ENCODE measurements around the gene LRRC59. TPM values are rescaled to one million over a fixed set of nuclear protein-coding genes. Genes with fewer than 3 reads are reported as not detected.

Gene LRRC59
- total RNA-seq, 2 experiments from 2014 or later: 45.1 to 51.5 TPM

DNA sequence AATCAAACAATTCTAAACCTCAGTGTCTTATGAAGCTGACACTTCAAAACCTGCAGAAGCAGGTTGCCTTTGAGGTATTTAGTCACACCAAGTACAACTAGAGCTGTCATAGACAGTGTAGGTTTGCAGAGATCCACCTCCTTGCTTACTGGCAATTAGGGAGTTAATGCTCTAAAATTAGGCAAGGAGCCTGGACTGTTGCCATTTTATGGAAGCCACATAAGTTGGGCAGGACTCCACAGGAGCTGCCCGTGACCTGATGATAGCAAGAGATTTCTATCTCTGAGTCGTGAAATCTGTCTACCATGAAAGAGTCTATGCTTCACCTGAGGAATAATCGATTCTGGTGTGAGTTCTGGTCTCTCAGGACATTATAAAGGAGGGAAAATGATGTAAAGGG is 15.4 kb downstream of the LRRC59 start:
- no peaks in the 10 kb centered on the region for H3K4me1 Mint-ChIP-seq (ENCODE audit: low read depth)
- no peak overlapping the region for H3K4me3 Mint-ChIP-seq
- H3K36me3 Mint-ChIP-seq (ENCODE audit: low read depth): peaks cover 62% of the 10 kb centered on the region
- H3K4me1 ChIP-seq (ENCODE audit: insufficient read depth, low read length): no peaks in the 10 kb centered on the region
- no peaks in the 10 kb centered on the region for H3K27me3 ChIP-seq (ENCODE audit: control insufficient read depth in 1 of 2, insufficient read depth in 2 of 2, low read length in 2 of 2)
- POLR2A ChIA-PET: interaction anchor here (0.5 kb wide), 1 partner anchor 15 kb away, joined by 3 read pairs; the partner anchor contains the start of gene LRRC59
- no peak for TF ChIP-seq CTCF (IDR thresholded peaks at IDR 0.05)
- H3K27ac Mint-ChIP-seq: no peak overlapping the region
- DNase-seq (no peak), ATAC-seq (ENCODE audit: poor library complexity) (no peak)
- CTCF ChIA-PET: interaction anchor here (2.6 kb wide), 1 partner anchor 15 kb away, joined by 9 read pairs; the partner anchor contains the start of gene LRRC59
- no peak overlapping the region for H3K27ac ChIP-seq (ENCODE audit: low read depth in 1 of 2, low read length in 2 of 2)
- peaks cover 63% of the 10 kb centered on the region for H3K36me3 ChIP-seq (ENCODE audit: insufficient read depth, low read length)
- no peaks in the 10 kb centered on the region for H3K9me3 Mint-ChIP-seq
- H3K27me3 Mint-ChIP-seq: no peaks in the 10 kb centered on the region
- intact Hi-C loops (cut with DNase I, micrococcal nuclease): loop anchor here in 1 of 2 experiments (10.0 kb wide), 1 partner anchor 1407 kb away; no protein-coding TSS in a partner anchor
- no peak overlapping the region for H3K4me3 ChIP-seq (ENCODE audit: low read length)
- no peaks in the 10 kb centered on the region for H3K9me3 ChIP-seq (ENCODE audit: control insufficient read depth in 1 of 2, insufficient read depth in 1 of 2, low read length in 2 of 2)

- peaks cover 58% of the 10 kb centered on the region for H3K36me3 ChIP-seq (ENCODE audit: insufficient read depth, low read length)
- ATAC-seq (ENCODE audit: poor library complexity) (no peak), DNase-seq (no peak)
- intact Hi-C loops (cut with DNase I, micrococcal nuclease): loop anchor here in 1 of 2 experiments (10.0 kb wide), 1 partner anchor 1407 kb away; no protein-coding TSS in a partner anchor
- Mint-ChIP-seq H3K36me3 (ENCODE audit: low read depth) (peaks cover 56% of the 10 kb centered on the region), H3K4me1 (ENCODE audit: low read depth) (no peaks in the 10 kb centered on the region), H3K4me3 (no peak overlapping the region), H3K27me3 (no peaks in the 10 kb centered on the region), H3K9me3 (no peaks in the 10 kb centered on the region), H3K27ac (no peak overlapping the region)
- no peak for TF ChIP-seq CTCF (IDR thresholded peaks at IDR 0.05)
- no peak overlapping the region for H3K27ac ChIP-seq (ENCODE audit: low read depth in 1 of 2, low read length in 2 of 2)
- POLR2A ChIA-PET: interaction anchor here (0.5 to 0.8 kb wide), 2 partner anchors 9 to 16 kb away, joined by 3 read pairs; partner anchors contain the start of genes EME1, LRRC59 and MRPL27
- H3K4me3 ChIP-seq (ENCODE audit: low read length): no peak overlapping the region
- H3K9me3 ChIP-seq (ENCODE audit: control insufficient read depth in 1 of 2, insufficient read depth in 1 of 2, low read length in 2 of 2): no peaks in the 10 kb centered on the region
- H3K27me3 ChIP-seq (ENCODE audit: control insufficient read depth in 1 of 2, insufficient read depth in 2 of 2, low read length in 2 of 2): no peaks in the 10 kb centered on the region
- CTCF ChIA-PET: interaction anchor here (1.3 to 2.6 kb wide), 2 partner anchors 16 to 19 kb away, joined by 3 to 9 read pairs; partner anchors contain the start of gene LRRC59
- H3K4me1 ChIP-seq (ENCODE audit: insufficient read depth, low read length): no peaks in the 10 kb centered on the region
Observed at GRCh38 chr17:50381260-50381815, 16.0 kb downstream of the LRRC59 start.

- Histone ChIP-seq H3K4me1 (ENCODE audit: insufficient read depth, low read length) (no peaks in the 10 kb centered on the region), H3K27ac (ENCODE audit: low read depth in 1 of 2, low read length in 2 of 2) (no peak overlapping the region), H3K36me3 (ENCODE audit: insufficient read depth, low read length) (peaks cover 52% of the 10 kb centered on the region), H3K9me3 (ENCODE audit: control insufficient read depth in 1 of 2, insufficient read depth in 1 of 2, low read length in 2 of 2) (no peaks in the 10 kb centered on the region), H3K27me3 (ENCODE audit: control insufficient read depth in 1 of 2, insufficient read depth in 2 of 2, low read length in 2 of 2) (no peaks in the 10 kb centered on the region), H3K4me3 (ENCODE audit: low read length) (no peak overlapping the region)
- POLR2A ChIA-PET: interaction anchor here (0.8 kb wide), 1 partner anchor 8 kb away, joined by 3 read pairs; the partner anchor contains the start of genes EME1 and MRPL27
- CTCF ChIA-PET: interaction anchor here (1.3 to 2.6 kb wide), 2 partner anchors 17 to 18 kb away, joined by 3 to 9 read pairs; partner anchors contain the start of gene LRRC59
- no peak for TF ChIP-seq CTCF (IDR thresholded peaks at IDR 0.05)
- intact Hi-C loops (cut with DNase I, micrococcal nuclease): loop anchor here in 1 of 2 experiments (10.0 kb wide), 1 partner anchor 1406 kb away; no protein-coding TSS in a partner anchor
- Mint-ChIP-seq H3K9me3 (no peaks in the 10 kb centered on the region), H3K4me3 (no peak overlapping the region), H3K27ac (peak overlapping the region; percentile 17), H3K36me3 (ENCODE audit: low read depth) (peaks cover 49% of the 10 kb centered on the region), H3K4me1 (ENCODE audit: low read depth) (no peaks in the 10 kb centered on the region), H3K27me3 (no peaks in the 10 kb centered on the region)
- DNase-seq: no peak
- ATAC-seq (ENCODE audit: poor library complexity): no peak
Observed at GRCh38 chr17:50380369-50381259, 16.7 kb downstream of the LRRC59 start.
